Ovary (tissue), 9 donors: ENCODE measurements around the gene FREM2. TPM values are rescaled to one million over a fixed set of nuclear protein-coding genes. Genes with fewer than 3 reads are reported as not detected.

ENCODE experiments used
- DNase-seq, 5 donors: peaks; one replicate each; pipeline ENCODE4 v3.0.0-alpha.2; 2019 to 2020
- H3K27ac ChIP-seq, 2 donors: fragments of 200-600 bp; one replicate each; pipeline versions ENCODE4 v1.5.1 to v1.8.0; 2019 to 2022
- H3K27me3 ChIP-seq: fragments of 200-600 bp; one replicate; pipeline ENCODE4 v1.8.0; 2022
- H3K36me3 ChIP-seq: fragments of 200-600 bp; sonication (generic); one replicate; pipeline ENCODE4 v1.5.1; 2019
- H3K4me1 ChIP-seq: one replicate; pipeline ENCODE4 v1.8.1; 2013; ENCODE audit warnings: mild to moderate bottlenecking, moderate library complexity; ENCODE audit not compliant: insufficient read depth
- H3K4me3 ChIP-seq: fragments of 200-600 bp; sonication (generic); one replicate; pipeline ENCODE4 v1.5.1; 2017
- H3K9me3 ChIP-seq, 2 donors: fragments of 200-600 bp in 1 of 2; sonication (generic) in 1 of 2; one replicate each; pipeline versions ENCODE4 v1.5.1 to v1.8.1; 2013 to 2019; ENCODE audit warnings: mild to moderate bottlenecking in 1 of 2, moderate library complexity in 1 of 2
- CTCF ChIP-seq, 3 donors: fragments of 450-650 bp in 2 of 3; fragments of 200-600 bp in 1 of 3; IDR thresholded peaks; one replicate each; pipeline versions ENCODE4 v1.5.1 to v1.8.0; 2016 to 2022; ENCODE audit warnings: antibody characterized with exemption in 3 of 3, mild to moderate bottlenecking in 1 of 3
- EP300 ChIP-seq: sonication (generic); formaldehyde crosslinking; IDR thresholded peaks from one replicate; pipeline ENCODE4 v1.6.1; 2017; ENCODE audit warnings: antibody characterized with exemption
- POLR2A ChIP-seq: fragments of 450-650 bp; IDR thresholded peaks from one replicate; pipeline ENCODE4 v1.6.1; 2017; ENCODE audit warnings: antibody characterized with exemption, mild to moderate bottlenecking, moderate library complexity
- WGBS, 3 donors: extraction: QIAGEN DNeasy Blood & Tissue Kit in 1 of 3; methylation state at CpG; one replicate each; pipeline versions ENCODE4 v1.1.5 to v1.1.7; 2013 to 2017; 5-methylcytosine and 5-hydroxymethylcytosine counted together
- intact Hi-C, 4 donors: fragments of 100-400 bp; cut with DNase I; formaldehyde crosslinking; loops; one replicate each; pipeline versions ENCODE4 v1.11.0 to v1.15.1; 2022 to 2023
- polyA plus RNA-seq, 2 donors: library from polyadenylated mRNA; stranded (reverse); fragments of 200-250 nt in 1 of 2; fragments of 350-450 nt in 1 of 2; fragmentation: Illumina TruSeq in 1 of 2; extraction: RNeasy Lipid Tissue Mini Kit (QIAGEN cat#74804) in 1 of 2; gene quantifications; one replicate each; pipeline ENCODE4 v1.2.3, GENCODE V29; 2013 to 2014
- total RNA-seq, 7 donors: library from RNA; depleted of rRNA in 2 of 7; stranded (reverse); fragments of >200 nt in 2 of 7; fragmentation: NEBNext Ultra II Directional in 3 of 7; extraction: Animal tissue kit (Norgen Biotek cat#: 25700) in 3 of 7; gene quantifications; one replicate each; pipeline versions ENCODE4 v1.1.0 to v1.2.4, GENCODE V29; 2016 to 2023
- donor health status: DM: no; HTN: no; CAD: no; lungs with moderate emphysema.
- donor health status: DM: no; HTN: no; CAD: no.
- donor health status: Bipolar disorder and iron deficiency.
- donor health status: DM: yes; HTN: yes; CAD: no.
- donor health status: DM: no; HTN: no; CAD: no.
- donor health status: DM: yes; HTN: yes; CAD: no.

Gene FREM2
- total and polyA plus RNA-seq, 9 donors = 0.27 to 4.0 (median 1.7) TPM

- no peak for DNase-seq
- no peaks in the 10 kb centered on the region for H3K27me3 ChIP-seq
- no peak overlapping the region for H3K4me3 ChIP-seq
- 7 to 24% (median 9%) methylated on average over 3 of the region's 3 CpGs for WGBS, 3 donors
- H3K27ac ChIP-seq = no peak overlapping the region
- intact Hi-C loops = no loop called here
- H3K4me1 ChIP-seq = peaks cover 1% of the 10 kb centered on the region
- H3K9me3 ChIP-seq = no peaks in the 10 kb centered on the region
- H3K36me3 ChIP-seq = no peaks in the 10 kb centered on the region
- TF ChIP-seq CTCF (IDR thresholded peaks at IDR 0.05) (no peak), POLR2A (no peak)
These were observed 167.3 kb downstream of the FREM2 start for GRCh38 chr13:38854226-38854625.

GRCh38 chr13:38856065-38856464 lies 169.2 kb downstream of the FREM2 start:
- Histone ChIP-seq H3K27me3 (no peaks in the 10 kb centered on the region), H3K4me3 (no peak overlapping the region), H3K27ac (no peak overlapping the region), H3K9me3 (no peaks in the 10 kb centered on the region), H3K4me1 (peaks cover 1% of the 10 kb centered on the region), H3K36me3 (no peaks in the 10 kb centered on the region)
- TF ChIP-seq POLR2A (no peak), EP300 (no peak), CTCF (IDR thresholded peaks at IDR 0.05) (no peak)
- intact Hi-C loops = no loop called here
- 88 to 91% (median 88%) methylated on average over 4 of the region's 4 CpGs for WGBS, 3 donors
- no peak for DNase-seq

- H3K4me3 ChIP-seq = no peak overlapping the region
- intact Hi-C loops = no loop called here
- TF ChIP-seq CTCF (IDR thresholded peaks at IDR 0.05) (no peak), EP300 (no peak), POLR2A (no peak)
- DNase-seq = no peak
- no peaks in the 10 kb centered on the region for H3K27me3 ChIP-seq
- no peaks in the 10 kb centered on the region for H3K9me3 ChIP-seq
- 91 to 98% (median 91%) methylated on average over 2 of the region's 2 CpGs for WGBS, 3 donors
- no peaks in the 10 kb centered on the region for H3K4me1 ChIP-seq
- no peaks in the 10 kb centered on the region for H3K36me3 ChIP-seq
- no peak overlapping the region for H3K27ac ChIP-seq
These were observed 175.6 kb downstream of the FREM2 start for GRCh38 chr13:38862443-38862842.

- H3K36me3 ChIP-seq = no peaks in the 10 kb centered on the region
- no peak overlapping the region for H3K27ac ChIP-seq
- no peak overlapping the region for H3K4me3 ChIP-seq
- no peaks in the 10 kb centered on the region for H3K9me3 ChIP-seq
- WGBS, 3 donors = 97 to 98% (median 97%) methylated on average over 3 of the region's 3 CpGs
- intact Hi-C loops = no loop called here
- no peak for DNase-seq
- TF ChIP-seq CTCF (IDR thresholded peaks at IDR 0.05) (no peak), EP300 (no peak), POLR2A (no peak)
- H3K27me3 ChIP-seq = no peaks in the 10 kb centered on the region
- no peaks in the 10 kb centered on the region for H3K4me1 ChIP-seq
These were observed 176.7 kb downstream of the FREM2 start for GRCh38 chr13:38863536-38863935.

GRCh38 chr13:38866649-38867048 lies 179.8 kb downstream of the FREM2 start:
- Histone ChIP-seq H3K4me3 (no peak overlapping the region), H3K27me3 (no peaks in the 10 kb centered on the region), H3K9me3 (no peaks in the 10 kb centered on the region), H3K27ac (no peak overlapping the region), H3K36me3 (no peaks in the 10 kb centered on the region), H3K4me1 (no peaks in the 10 kb centered on the region)
- TF ChIP-seq CTCF (IDR thresholded peaks at IDR 0.05) (no peak), EP300 (no peak), POLR2A (no peak)
- DNase-seq = no peak
- WGBS, 3 donors = 35 to 48% (median 35%) methylated on average over 1 of the region's 1 CpG
- intact Hi-C loops = no loop called here
